ENCODE results near the gene IRS2.
"Not testable (repeated sequence)": the region's sequence is repeated elsewhere in the genome, so short reads cannot be mapped to it uniquely, and the experiment has no call there.

IRS2 gene

DNA sequence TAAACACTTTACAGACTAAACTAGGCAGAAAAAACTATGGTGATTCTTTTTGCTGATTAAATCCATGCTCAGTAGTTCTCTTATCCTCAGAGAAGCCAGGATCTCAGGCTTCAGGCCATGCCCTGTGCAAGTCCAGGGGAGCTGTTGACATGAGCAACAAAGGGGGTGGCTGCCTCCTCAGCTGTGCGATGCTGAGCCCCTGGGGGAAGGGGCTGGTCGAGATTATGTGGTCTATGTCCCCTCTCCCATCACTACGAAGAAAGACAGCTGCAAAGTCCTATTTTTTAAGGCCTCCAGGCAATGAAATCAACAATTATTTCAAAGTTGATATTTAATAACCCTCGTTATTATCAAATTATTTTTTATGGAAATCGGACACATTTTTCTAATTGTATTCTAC is 37.0 kb downstream of the IRS2 start:
- DNase-seq: no peak

DNA sequence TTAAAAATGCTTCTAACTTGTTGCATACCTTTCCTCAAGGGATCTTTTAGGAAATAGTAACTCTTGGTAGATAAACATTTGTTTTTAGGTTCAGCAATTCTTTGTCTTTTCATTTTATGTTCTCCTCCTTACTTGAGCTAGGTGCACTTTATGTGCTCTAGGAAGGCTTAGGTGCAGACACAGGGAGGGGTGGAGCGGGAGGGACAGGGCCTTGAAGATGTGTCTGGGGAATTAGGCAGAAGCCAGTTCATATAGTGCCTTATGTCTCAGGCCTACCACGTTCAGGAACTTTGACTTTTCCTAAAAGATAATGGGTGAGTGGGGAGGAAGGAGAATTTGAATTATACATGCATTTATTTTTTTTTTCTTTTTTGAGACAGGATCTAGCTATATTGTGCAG is 37.7 kb downstream of the IRS2 start:
- no peak for DNase-seq

DNA sequence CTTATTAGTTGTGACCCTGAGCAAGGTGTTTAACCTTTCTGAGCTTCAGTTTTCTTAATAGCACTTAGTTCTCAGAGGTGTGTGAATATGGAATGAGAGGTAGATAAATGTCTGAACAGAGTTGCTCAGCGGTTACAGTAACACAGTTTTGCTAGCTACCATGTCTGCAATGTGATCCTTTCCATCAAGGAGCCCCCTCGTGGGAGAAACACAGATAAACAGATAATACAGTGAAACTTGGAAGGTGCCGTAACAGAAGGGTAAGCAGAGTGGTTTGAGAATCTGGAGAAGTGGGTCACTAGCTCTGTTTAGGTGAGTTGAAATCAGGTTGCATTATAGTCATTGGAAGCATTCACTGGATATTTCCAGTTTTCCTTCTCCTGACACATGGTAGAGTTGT is 38.9 kb downstream of the IRS2 start:
- no peak for DNase-seq

DNA sequence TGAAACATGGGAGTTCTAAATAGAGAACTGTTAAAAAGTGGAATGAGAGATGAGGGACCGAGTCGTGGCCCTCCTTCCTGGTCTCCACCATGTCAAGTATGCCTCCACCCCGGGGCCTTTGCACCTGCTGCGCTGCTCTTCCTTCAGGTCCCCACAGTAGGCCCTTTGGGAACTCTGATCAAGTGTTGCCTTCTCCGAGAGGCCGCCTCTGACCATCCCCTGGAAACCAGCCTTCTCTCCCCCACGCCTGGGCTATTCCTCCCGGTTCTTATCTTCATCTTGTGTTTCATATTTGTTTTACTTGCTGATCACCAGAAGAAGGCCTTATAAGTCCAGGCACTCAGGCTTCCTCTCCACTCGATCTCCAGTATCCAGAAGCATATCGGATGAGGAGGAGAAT is 40.0 kb downstream of the IRS2 start:
- no peak for DNase-seq

DNA sequence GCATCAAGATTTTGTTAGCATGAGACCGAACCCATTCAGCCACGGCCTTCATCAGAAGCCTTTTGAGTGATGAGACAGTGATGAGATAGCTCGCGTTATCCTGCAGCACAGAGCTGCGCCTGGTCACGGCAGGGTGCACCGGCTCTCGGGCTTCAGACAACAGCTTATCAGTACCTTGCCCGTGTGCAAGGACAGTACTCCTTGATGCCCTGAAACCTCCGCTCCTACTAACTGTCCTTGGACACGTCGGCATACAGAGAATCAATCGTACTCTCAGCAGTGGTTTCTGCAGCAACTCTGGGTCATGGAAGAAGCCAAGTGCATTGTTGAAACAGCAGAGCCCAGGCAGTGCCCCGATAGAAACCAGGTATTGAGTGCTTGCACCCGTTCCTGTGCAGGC is 40.7 kb downstream of the IRS2 start:
- no peak for DNase-seq

DNA sequence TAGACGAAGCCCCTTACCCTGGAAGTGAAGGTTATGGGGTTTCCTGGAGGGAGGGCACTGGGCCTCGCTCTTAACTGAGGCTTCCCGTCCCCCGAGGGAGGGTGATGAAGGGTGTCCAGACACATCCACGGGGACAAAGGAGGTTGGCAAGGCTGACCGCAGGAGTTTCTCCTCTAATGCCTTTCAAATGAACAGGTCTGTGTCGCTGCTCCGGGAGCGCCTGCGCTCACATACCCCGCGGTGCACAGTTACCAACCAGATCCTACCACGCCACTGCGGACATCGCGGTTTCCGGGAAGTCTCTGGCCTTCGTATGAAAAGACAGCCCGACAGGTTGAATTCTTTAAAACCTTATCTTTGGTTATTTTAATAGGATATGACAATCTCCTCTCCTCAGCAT is 41.3 kb downstream of the IRS2 start:
- no peak for DNase-seq

DNA sequence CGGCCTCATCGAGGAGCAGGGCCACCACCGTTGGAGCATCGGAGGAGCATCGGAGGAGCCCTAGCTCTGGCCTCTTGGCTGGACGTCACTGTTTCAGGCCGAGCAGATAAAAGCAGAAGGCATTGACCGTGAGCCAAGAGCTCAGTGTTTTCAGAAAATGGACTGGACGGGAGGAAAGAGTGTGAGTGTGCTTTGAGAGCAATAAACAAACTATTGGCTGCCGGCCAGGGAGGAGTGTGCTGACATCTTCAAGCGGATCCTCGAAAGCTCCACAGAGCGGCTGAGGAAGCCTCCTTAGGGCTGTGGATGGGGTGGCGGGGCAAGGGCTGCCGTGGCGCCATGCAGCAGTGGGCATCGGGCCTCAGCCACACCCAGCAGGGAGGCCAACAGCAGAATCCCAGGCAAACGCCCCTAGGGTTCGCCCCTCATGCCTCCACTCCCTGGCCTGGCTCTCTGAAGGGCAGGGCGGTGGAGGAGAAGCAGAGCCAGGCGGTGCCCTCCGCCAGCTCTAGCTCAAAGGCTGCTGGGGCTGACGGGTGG is 41.8 kb downstream of the IRS2 start:
- DNase-seq: peak; percentile 87

DNA sequence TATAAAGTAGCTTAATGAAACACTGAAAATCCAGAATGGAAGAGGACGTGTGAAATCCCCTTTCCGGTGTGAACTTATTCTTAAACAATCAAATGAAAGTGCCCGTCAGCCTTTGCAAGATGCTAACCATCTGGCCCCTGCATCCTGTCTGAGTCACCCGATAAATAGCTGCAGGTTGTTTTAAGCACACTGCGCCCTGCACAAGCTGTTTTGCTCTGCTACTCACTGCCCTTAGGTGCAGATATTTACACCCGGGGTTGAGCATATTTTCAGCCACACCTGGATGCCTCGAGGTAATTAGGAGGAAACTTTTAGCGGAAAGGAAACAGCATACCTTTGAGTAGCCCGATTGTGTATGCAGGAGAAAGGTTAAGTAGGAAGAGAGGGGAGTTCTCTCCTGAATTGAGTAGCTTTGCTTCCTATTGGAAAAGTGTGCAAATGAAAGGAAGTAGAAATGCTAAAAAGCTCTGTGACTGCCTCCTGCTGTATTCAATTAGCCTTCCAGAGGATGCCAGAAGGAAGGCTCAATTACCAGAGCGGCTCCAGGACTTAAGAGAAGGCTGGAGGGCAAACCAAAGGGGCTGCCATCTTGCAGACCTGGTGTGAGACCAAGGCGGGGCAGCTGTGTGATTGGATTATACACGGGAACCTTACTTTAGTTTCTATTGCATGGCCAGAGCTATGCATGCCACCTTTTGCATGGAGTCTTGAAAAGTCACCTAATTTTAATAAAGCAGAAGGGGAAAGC is 42.5 kb downstream of the IRS2 start:
- peak; percentile 14 for DNase-seq

DNA sequence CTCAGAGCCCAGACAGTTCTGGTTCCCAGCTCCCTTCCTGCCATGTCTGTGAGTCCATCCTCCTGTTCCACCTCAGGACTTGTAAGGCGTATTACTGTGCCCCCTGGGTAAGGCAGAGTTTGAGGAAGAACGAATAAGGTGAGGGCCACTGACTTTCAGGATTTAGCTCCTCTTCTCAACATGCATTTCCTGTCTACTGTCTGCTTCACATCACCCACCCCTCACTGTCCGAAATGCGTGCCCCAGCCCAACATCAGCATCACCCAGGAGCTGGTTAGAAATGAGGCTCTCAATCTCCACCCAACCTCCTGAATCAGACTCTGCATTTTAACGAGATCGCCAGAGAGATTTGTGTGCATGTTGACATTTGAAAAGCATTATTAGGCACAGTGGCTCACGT is 44.4 kb downstream of the IRS2 start:
- DNase-seq: no peak

DNA sequence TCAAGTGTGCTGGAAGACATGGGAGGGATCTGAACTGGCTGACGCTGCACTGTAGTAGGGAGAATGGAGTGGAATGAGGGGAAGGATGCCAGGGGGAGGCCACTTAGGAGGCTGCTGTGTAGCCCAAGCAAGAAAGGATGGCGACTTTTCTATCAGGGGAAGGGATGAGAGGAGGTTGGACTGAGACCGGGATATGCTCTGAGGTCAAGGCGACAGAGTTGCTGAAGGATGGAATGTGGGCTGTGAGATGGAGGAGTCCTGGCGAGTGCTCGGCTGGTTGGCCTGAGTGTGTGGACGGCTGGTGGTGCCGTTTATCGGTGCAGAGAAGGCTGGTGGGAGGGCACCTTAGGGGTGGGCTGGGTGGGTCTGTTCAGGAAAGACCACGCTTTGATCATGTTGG is 45.7 kb downstream of the IRS2 start:
- no peak for DNase-seq

DNA sequence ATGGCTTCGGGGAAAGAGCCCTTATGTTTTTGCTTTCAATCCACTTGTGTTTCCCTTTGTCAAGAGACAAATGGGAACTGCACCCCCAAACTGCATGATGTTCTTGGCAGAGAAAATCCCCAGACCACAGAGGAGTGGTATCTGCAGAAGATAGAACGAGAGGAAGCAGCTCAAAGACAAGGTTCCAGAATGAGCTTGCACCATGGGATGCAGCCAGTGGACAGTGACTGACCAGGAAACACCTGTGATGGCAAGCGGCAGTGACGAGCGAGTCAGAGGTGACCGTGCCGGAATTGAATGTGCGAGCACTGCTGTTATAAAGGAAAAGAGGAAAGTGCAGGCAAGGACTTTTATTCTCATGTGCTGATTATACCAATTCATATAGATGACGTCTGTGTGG is 46.3 kb downstream of the IRS2 start:
- DNase-seq: no peak

DNA sequence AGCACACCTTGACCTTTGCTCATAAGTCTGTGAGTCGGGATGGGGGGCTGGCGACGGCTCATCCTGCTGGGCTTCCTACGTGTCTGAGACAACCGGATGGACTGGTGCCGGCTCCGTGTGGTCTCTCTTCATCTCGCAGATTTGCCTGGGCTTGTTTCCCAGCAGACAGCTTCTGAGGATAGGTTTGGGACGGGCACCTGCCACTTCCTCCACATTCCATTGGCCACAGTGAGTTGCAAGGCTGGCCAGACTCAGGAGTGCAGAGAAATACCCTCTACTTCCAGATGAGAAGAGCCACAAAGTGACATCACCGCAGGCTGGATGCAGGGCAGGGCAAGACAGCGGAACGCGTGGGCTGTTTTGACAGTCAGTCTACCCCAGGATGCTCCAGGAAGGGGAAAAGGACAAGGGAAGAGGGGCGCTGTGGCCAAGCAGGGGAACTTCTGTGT is 48.1 kb downstream of the IRS2 start:
- no peak for DNase-seq

DNA sequence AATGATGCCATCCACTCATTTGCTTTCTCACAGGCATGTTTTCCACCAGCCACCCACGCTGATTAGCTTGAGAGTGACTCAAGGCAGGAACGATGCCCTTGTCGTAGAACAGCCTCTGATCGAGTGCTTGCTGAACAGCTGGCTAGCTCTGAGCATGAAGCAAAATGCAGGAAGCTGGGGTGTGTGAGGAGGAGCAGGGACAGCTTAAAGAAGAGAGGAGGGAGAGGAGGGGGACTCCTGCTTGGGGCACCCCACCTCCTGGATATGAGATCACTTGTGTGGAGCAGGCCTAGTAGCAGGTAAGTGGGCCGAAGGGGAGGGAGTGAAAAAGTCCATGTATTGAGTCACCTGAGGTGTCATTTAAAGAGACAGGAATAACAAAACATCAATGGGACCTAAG is 48.8 kb downstream of the IRS2 start:
- no peak for DNase-seq

DNA sequence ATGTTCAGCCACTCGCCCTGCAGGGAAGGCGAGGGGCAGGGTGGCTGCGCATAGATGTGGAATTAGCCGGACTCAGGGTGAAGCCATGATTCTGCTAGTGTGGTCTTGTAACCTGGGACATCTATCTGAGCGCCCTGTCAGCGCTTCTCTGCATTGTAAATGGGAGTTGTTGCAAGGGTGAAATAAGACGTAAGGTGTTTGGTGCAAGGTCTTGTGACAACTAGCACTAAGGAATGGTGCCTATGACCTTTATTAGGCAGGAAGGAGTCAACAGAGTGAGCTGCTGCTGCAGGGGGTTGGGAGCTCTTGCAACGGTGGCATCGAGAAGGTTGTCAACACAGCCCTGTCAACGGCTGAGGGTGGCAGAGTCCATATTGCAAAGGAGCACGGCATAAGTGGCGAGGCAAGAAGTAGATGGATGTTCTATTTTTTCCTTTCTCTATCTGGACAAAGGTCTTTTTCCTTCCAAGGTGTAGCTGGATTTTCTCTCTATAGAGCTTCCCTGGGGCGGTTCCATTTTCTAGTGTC is 49.3 kb downstream of the IRS2 start:
- no peak for DNase-seq

DNA sequence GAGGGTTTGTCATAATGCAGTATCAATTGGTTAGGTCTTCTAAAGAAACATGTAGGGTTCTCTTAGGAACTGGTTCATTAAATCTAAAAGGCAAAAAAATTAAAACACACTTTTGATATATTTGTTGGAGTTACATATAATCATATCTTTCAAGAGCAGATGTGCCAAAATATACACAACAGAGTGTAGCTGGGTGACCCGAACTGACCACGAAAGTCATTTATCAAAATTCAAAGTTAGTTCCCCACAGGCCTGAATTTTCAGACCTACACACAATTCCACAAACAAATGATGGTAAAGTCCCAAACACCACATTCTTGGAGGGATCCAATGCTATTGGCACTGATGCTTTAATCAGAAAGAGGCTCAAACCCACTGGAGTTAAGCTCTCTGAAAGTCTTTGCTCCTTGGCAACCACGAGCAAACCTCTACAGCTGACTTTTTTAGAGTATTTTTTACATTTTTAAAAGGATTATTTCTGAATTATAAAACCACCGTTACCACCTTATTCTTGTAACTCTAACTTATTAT is 50.9 kb downstream of the IRS2 start:
- DNase-seq: no peak

DNA sequence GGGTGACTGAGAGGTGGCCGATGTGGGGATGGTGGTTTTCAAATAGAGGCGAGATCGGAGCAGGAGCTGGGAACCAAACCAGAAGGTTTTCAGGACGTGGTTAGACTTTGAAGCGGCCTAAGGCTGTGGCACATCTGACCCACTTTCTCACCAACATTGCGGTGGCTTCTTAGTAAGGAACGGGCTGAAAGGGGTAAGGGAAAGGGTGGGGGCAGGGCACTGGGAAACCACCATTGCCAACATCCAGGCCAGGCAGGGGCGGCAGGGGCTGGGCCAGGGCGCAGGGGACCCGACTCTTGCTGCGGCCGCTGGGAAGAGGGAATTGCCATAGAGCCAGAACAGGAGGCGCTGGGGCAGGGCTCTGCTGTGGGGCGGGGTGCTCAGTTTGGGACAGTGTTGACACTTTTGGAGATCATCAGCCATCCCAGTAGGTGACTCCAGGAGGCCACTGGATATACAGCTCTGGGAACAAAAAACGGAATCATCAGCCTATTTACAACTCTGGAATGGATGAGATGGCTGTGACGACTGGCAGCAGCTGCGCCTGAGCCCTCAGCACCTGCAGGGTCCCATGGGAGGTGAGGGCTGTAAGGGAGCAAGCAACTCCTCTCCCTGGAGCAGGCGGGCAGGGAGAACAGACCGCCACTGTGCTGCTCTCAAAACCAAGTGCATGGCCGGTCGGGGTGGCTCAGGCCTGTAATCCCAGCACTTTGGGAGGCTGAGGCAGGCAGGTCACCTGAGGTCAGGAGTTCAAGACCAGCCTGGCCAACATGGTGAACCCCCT is 52.2 kb downstream of the IRS2 start:
- no peak for DNase-seq

DNA sequence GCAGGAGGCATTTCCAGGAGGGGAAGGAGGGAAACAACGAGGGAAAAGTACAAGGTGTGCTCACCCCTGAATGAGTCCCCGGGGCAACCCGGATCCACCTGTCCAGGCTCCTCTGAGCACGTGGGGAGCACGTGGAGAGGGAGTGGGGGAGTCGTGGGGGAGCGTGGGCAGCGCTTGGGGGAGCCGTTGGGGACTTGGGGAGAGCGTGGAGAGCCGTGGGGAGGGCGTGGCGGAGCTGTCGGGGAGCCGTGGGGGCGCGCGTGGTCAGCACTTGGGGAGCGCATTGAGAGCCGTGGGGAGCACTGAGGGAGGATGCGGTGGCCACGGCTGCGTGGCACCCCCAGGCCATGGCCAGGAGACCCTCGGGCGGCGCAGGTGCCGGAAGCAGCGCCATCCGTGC is 52.8 kb downstream of the IRS2 start:
- no peak for DNase-seq

DNA sequence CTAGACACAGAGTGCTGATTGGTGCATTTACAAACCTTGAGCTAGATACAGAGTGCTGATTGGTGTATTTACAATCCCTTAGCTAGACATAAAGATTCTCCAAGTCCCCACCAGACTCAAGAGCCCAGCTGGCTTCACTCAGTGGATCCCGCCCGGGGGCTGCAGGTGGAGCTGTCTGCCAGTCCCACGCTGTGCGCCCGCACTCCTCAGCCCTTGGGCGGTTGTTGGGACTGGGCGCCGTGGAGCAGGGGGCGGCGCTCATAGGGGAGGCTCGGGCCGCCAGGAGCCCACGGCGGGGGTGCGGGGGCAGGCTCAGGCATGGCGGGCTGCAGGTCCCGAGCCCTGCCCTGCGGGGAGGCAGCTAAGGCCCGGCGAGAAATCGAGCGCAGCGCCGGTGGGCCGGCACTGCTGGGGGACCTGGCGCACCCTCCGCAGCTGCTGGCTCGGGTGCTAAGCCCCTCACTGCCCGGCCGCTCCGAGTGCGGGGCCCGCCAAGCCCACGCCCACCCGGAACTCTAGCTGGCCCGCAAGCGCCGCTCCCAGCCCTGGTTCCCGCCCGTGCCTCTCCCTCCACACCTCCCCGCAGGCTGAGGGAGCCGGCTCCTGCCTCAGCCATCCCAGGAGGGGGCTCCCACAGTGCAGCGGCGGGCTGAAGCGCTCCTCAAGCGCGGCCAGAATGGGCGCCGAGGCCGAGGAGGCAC is 53.8 kb downstream of the IRS2 start:
- not testable (repeated sequence) for DNase-seq

DNA sequence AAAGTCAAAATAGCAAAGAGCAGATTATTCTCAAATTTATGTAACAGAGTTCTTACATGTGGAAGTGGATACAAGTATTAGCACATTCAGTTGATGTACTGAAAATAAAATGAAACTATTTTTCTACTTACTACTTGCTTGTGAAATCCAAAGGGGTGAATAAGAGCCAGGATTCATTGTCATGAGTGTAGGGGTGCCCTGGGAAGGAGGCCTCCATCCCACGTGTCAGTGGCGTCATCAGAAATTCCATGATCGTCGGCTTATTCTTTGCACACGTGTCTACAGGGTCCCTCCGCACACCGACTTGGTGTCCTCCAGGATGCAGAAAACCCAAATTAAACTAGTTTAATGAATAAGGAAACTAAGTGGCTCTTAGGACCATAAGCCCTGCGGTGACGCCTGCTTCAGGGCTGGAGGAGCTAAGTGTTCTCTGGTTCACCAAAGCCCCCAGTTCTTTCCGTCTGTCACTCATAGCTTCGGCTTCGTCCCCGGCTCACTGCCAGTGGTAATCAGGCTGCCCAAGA is 55.5 kb downstream of the IRS2 start:
- DNase-seq: no peak

DNA sequence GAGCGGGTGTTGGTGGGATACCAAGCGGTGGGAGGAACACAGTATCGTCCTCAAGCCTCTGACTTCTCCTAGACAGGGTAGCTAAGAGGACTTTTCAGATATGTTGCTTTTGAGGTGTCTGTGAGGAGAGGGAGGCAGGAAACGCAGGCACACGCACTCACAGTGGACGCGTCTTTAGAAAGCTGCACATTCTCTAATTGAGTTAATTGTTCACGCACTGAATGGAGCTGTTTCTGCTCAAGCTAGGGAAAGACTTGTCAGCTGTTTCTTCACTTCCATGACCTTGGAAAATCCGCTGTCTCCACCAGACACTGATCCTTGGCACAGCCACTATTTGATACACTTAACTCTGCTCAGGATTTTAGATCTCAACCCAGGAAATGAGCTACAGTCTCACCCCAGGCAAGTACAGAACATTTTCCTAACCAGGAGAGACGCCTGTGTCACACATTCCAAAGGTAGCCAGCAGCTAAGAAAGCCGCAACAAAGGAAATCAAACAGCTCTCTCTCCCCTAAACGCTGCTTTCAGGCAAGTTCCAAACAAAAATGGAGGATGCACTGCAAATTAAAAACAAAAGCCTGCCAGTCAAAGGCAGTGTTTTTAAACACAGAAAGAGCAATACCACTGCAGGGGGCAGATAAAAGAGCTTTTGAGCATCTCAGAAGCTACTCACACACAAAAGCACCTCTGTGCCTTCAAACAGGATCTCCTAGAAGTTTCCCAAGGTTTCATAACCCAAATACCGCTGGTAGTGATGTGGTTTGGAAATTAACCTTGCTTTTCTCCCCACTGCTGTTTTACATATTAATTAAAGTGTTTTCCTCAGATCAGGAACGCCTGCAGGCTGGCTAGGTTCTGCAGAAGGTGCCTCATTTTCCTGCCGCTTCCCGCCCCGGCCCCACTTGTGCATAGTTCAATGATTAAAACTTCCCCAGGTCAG is 57.3 kb downstream of the IRS2 start:
- peak; percentile 17 for DNase-seq

DNA sequence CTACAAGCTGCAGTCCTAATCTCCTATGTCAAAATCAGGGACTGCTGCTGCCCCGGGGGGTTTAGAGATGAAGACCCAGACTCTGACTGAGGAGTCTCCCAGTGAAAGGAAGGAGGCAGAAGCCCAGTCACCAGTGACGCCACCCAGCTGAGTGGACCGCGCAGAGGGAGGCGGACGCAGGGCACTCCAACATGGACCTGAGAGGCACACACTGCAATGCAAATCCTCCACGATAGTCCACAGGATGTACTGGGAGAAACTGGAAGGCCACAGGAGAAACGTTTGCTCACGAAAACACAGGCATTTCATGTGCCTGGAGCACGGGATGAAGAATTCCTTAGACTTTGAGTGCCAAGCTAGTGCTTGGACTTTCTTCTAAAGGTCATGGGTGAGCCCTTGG is 58.3 kb downstream of the IRS2 start:
- DNase-seq: no peak

DNA sequence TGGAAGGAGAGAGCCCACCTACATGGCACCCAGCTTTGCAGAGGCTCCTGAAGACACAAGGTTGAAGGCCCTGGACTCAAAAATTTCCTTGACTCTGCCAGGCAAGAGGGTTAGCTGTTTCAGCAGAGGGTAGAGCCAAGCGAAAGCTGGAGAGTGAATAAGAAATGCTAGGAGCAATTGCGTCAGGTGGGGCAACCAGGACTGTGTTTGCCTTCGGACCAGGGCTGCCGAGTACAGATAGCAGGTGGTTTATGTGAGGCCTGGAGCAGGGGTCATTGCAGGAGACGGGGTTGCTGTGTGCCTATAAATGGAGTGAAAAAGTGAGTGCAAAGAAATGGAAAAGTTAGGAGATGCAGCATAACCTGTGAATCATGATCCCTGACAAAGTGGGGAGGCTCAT is 59.1 kb downstream of the IRS2 start:
- no peak for DNase-seq

Measured in COR-L47 (cell line).